LoVo (cell line): Measurements from ENCODE around the gene CANT1.
A peak's percentile ranks its signal among the peaks of the same experiment; 100 is the strongest.
"Not testable (repeated sequence)": the region's sequence is repeated elsewhere in the genome, so short reads cannot be mapped to it uniquely, and the experiment has no call there.

Source experiments
- DNase-seq: peaks from one replicate; pipeline ENCODE4 v3.0.0-alpha.2; 2016; ENCODE audit warnings: low spot score

CANT1 gene

GRCh38 chr17:78976907-78977680, 32.5 kb downstream of the CANT1 start:
- DNase-seq, result no peak

DNA sequence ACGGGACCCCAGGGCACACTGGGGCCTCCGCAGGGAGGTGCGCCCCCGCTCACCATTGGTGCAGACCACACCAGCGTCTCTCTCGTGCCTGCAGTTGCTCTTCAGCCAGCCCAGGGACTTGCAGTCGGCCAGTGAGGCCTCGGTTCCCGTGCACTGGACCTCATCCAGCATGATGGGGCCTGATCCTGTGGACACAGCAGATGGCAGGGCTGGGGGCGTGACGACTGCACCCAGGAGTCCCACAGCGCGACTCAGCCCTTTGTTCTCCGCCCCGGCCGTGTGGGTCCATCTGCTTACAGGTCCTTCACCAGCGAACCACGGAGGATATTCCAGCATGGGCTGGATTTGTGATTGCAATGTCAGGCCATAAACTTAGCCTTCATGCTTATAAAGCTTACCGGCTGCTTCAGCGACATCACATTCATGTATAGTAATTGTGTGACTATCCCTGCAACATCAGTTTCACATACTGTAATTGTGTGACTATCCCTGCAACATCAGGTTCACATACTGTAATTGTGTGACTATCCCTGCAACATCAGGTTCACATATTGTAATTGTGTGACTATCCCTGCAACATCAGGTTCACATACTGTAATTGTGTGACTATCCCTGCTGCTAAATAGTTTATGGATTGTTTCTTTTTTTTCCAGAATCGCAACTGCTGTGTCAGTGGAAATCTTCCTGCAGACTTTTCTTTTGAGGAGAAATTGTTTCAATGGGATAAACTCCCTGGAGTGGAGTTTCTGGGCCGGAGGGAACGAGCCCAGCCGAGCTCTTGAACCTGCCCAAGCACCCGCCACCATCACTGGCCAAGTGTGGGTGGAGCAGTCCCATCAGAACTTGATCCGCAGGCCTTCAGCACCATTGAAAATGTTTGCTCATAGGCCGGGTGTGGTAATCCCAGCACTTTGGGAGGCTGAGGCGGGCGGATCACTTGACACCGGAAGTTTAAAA, 34.7 kb downstream of the CANT1 start:
- no peak for DNase-seq

DNA sequence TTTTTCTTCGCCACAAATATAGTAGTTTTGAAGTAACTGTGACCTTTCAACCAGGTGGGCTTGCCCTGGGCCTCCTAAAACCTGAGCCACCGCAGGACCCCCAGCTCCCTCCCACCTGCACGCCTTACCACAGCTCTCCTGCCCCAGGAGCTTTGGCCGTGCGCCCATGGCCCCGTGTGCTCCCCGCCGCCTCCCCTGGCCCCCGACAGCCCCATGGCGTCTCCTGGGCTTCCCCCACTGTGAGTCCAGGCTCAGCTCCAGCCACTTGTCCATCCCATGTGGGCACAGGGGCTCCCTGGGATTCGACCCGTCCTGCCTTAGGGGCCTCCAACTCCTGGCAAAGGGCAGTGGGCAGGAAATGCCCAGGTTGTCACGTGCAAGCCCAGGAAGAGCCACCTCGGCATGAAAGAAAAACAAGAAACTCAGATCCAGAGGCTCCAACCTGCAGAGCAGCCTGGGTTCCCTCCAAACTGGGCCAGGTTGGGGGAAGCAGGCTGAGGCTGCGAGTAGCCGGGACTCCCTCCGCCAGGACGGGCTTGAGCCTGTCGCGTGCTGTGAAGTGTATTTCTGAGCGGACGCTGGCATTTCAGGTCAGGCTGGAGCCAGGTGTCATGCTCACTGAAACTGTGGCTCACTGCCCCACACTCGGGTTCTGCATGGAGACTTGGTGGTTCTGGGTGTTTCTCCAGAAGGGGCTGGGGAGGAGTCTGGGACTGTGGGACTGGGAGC, 35.6 kb downstream of the CANT1 start:
- no peak for DNase-seq

DNA sequence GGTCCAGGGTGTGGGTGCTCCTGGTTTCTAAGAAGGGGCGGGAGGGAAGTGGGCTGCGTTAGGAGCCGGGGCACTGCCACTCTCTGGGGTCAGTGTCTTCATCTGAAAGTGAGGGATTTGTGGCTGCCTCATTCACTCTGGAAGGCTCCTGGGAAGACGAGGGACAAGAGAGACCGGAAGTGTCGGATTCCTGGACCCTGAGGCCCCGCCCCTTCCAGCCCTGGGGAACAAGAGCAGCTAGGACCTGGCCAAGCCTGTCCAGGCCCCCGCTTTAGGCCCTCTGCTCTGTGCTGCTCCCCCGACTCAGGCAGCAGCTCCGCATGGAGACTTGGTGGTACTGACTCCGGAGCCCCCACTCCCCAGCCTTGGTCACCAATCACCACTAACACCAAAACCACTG, 36.4 kb downstream of the CANT1 start:
- no peak for DNase-seq

DNA sequence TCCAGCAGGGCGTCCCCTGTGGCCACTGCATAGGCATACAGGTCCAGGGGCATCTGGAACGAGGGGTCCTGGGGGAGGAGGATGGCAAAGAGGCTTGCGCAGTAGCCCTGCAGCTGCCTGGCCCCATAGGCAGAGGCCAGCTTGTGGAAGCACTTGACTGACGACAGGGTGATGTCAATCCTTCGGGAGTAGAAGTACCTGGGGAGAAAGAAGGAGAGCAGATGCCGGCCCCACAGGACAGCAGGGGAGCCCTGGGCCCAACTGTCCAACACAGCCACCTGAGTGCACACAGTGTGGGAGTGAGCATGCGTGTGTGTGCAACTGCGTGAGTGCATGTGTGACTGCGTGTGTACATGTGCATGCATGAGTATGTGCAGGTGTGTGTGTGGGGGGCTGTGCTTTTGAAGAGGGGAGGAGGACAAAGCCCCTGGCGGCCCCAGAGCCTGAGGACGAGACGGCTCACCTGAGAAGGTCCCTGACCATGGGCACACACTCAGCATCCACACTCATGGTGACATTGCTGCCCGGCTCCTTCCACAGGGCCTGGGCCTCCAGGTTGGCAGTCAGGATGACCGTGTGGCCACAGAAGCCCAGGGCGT, 37.0 kb downstream of the CANT1 start:
- no peak for DNase-seq

- no peak for DNase-seq
Observed at GRCh38 chr17:78971756-78972506, 37.6 kb downstream of the CANT1 start.

GRCh38 chr17:78970834-78971755, 38.5 kb downstream of the CANT1 start:
- peak; percentile 52 for DNase-seq

- DNase-seq, result no peak
Observed at GRCh38 chr17:78969865-78970264, 39.7 kb downstream of the CANT1 start.

- no peak for DNase-seq
Observed at GRCh38 chr17:78967782-78968362, 41.7 kb downstream of the CANT1 start.

DNA sequence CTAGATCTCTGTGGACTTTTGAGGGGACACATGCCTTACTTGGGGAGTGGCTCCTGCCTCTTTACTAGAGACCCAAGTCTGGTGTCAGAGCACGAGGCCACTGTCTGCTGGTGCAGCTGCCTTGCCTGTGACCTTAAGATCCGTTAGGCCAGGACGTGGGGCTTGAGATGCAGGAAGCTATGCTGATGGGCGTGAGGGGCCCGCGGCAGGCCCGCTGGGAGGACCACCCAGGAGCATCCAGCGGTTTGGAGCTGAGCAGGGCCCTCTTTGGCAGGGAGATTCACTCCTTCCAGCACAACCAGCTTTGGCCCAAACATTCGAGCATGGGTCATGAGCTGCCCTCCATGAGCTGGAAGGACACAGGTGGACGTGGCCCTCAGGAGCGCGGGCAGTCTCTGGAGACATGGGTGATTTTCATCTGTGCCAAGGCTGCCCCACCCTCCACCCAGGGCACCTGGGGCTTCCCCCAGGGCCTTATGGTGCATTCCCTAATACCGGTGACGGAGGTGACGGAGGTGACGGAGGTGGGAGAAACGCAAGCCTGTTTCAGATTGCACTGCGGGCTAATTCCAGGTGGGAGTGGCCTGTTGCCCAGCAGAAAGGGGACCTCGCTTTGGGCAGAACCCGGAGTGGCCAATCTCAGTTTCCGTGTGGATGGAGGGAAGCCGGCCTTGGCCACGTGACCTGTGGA, 42.5 kb downstream of the CANT1 start:
- DNase-seq, result no peak

GRCh38 chr17:78966123-78966813, 43.3 kb downstream of the CANT1 start:
- DNase-seq, result no peak

GRCh38 chr17:78965491-78965924, 44.1 kb downstream of the CANT1 start:
- DNase-seq, result no peak

- no peak for DNase-seq
Observed at GRCh38 chr17:78963378-78963777, 46.2 kb downstream of the CANT1 start.

DNA sequence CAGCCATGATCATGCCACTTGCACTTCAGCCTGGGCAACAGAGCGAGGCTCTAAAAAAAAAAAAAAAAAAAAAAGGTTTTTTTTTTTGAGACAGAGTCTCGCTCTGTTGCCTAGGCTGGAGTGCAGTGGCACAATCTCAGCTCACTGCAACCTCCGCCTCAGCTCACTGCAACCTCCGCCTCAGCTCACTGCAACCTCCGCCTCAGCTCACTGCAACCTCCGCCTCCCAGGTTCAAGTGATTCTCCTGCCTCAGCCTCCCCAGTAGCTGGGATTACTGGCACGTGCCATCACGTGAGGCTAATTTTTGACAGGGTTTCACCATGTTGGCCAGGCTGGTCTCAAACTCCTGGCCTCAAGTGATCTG, 46.6 kb downstream of the CANT1 start:
- DNase-seq, result not testable (repeated sequence)

- peak; percentile 75 for DNase-seq
Observed at GRCh38 chr17:78962345-78962983, 47.1 kb downstream of the CANT1 start.

- no peak for DNase-seq
Observed at GRCh38 chr17:78961571-78961970, 48.0 kb downstream of the CANT1 start.

- no peak for DNase-seq
Observed at GRCh38 chr17:78960928-78961327, 48.6 kb downstream of the CANT1 start.

GRCh38 chr17:78959803-78960202, 49.8 kb downstream of the CANT1 start:
- DNase-seq, result no peak
